Activated naive CD4-positive, alpha-beta T cell treated with anti-CD3 and anti-CD28 coated beads, Interleukin-2, amount 50 U/mL, for 72 hours (primary cell): Measurements from ENCODE around the gene TRIM40. TPM values are rescaled to one million over a fixed set of nuclear protein-coding genes. Genes with fewer than 3 reads are reported as not detected.
A peak's percentile ranks its signal among the peaks of the same experiment; 100 is the strongest.

Source experiments
- ATAC-seq, 2 donors: fragments of 150-1000 bp; cut with Tn5 transposase; 2 replicates each; pipeline ENCODE4 v1.10.0; 2021; ENCODE audit warnings: mild to moderate bottlenecking in 2 of 2, moderate library complexity in 2 of 2
- DNase-seq, 2 donors: peaks; one replicate each; pipeline ENCODE4 v3.0.0; 2021 to 2022; ENCODE audit warnings: low spot score in 2 of 2
- H3K27ac Mint-ChIP-seq, 2 donors: one replicate each; pipeline ENCODE4 v1.8.0; 2022; ENCODE audit warnings: mild to moderate bottlenecking in 2 of 2, mixed read lengths in 2 of 2
- H3K36me3 Mint-ChIP-seq, 2 donors: one replicate each; pipeline ENCODE4 v1.8.0; 2022; ENCODE audit warnings: mixed read lengths in 2 of 2
- H3K9me3 Mint-ChIP-seq, 2 donors: one replicate each; pipeline ENCODE4 v1.8.0; 2022; ENCODE audit warnings: mixed read lengths in 2 of 2
- total RNA-seq, 2 donors: library from RNA; stranded (reverse); gene quantifications; one replicate each; pipeline ENCODE4 v1.2.3, GENCODE V29; 2022

TRIM40 gene
- total RNA-seq, 2 donors from 2014 or later: 0.12 TPM; not detected in 1

DNA sequence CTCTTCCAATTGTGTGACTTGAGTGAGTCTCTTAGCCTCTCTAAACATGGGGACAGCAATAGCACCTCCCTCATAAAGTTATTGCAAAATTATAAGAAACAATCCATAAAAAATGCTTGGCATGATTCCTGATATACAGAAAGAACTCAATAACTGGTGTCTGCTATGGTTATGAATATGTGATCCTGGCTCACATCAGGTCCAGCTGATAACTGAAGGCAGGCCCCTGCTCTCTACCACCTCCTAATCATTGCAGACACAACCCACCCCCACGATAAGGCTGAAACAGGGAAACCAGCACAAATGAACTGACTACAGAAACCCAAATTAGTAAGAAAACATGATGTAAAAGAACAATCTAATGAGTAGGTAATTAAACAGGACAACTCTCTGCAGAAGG, 32.8 kb downstream of the TRIM40 start:
- ATAC-seq (no peak), DNase-seq (no peak)
- peaks cover 0 to 8% of the 10 kb centered on the region in 2 donors for H3K36me3 Mint-ChIP-seq
- no peaks in the 10 kb centered on the region for H3K9me3 Mint-ChIP-seq
- H3K27ac Mint-ChIP-seq: no peak overlapping the region

DNA sequence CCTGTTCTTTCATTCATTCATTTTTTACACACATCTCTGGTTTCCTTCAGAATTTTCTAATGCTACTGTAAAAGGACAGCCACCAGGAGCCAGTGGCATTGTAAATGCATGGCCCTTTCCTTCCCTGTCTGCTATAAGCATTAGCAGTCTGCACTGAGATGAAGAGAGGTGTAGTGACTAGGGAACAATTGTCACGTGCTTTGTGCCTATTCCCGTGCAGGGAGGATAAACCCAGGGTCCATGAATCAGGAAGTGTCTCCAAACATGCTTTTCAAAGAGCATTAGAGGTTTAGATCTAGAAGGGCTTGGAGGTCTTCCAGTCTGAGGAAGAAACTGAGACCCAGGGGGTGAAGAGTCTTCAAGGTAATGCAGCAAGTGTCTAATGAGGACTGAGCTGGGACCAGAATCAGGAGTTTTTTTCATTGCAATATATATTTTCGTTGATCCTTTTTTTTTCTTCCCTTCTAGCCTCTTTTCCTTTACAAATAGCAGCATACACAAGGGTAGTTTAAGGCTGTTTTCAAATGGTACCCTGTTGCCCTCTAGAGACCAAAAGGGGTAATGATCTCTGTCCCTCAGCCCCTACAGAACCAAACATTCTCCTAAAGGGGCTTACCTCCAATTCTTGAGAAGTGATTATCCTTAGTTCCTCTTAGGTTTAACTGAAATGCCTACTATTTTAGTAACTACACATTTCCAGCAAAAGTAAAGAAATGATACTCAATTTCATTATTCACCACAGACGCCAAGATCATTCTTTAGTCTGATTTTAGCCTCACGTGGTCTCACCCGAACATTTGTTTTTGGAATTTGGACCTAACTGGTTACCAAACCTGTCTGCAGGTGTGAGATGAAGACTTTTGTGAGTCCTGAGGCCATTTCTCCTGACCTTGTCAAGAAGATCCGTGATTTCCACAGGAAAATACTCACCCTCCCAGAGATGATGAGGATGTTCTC, 34.0 kb downstream of the TRIM40 start:
- DNase-seq (peak in 1 of 2 donors; percentile 33), ATAC-seq (peak; percentile 68 to 83)
- Mint-ChIP-seq H3K9me3 (no peaks in the 10 kb centered on the region), H3K36me3 (peaks cover 0 to 8% of the 10 kb centered on the region in 2 donors), H3K27ac (no peak overlapping the region)

- Mint-ChIP-seq H3K36me3 (peaks cover 0 to 2% of the 10 kb centered on the region in 2 donors), H3K9me3 (no peaks in the 10 kb centered on the region), H3K27ac (no peak overlapping the region)
- DNase-seq: no peak
- peak in 1 of 2 donors; percentile 30 for ATAC-seq
These were observed 35.9 kb downstream of the TRIM40 start for GRCh38 chr6:30171677-30172471.

- H3K27ac Mint-ChIP-seq: no peak overlapping the region
- no peak for ATAC-seq
- H3K36me3 Mint-ChIP-seq: no peaks in the 10 kb centered on the region
- DNase-seq: no peak
- H3K9me3 Mint-ChIP-seq: no peaks in the 10 kb centered on the region
These were observed 36.7 kb downstream of the TRIM40 start for GRCh38 chr6:30172681-30173080.

DNA sequence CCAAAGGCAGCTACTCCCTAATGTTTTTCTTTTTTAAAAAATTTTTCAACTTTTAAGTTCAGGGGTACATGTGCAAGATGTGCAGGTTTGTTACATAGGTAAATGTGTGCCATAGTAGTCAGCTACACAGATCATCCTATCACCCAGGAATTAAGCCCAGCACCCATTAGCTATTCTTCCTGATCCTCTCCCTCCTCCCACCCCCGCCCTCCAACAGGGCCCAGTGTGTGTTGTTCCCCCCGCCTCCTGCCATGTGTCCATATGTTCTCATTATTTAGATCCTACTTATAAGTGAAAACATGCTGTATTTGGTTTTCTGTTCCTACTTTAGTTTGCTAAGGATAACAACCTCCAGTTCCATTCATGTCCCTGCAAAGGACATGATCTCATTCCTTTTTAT, 39.8 kb downstream of the TRIM40 start:
- Mint-ChIP-seq H3K9me3 (no peaks in the 10 kb centered on the region), H3K27ac (no peak overlapping the region), H3K36me3 (peaks cover 0 to 4% of the 10 kb centered on the region in 2 donors)
- no peak for DNase-seq
- ATAC-seq: no peak

- peaks cover 0 to 4% of the 10 kb centered on the region in 2 donors for H3K9me3 Mint-ChIP-seq
- ATAC-seq (no peak), DNase-seq (no peak)
- no peak overlapping the region for H3K27ac Mint-ChIP-seq
- H3K36me3 Mint-ChIP-seq: peaks cover 0 to 4% of the 10 kb centered on the region in 2 donors
These were observed 42.9 kb downstream of the TRIM40 start for GRCh38 chr6:30178837-30179236.

DNA sequence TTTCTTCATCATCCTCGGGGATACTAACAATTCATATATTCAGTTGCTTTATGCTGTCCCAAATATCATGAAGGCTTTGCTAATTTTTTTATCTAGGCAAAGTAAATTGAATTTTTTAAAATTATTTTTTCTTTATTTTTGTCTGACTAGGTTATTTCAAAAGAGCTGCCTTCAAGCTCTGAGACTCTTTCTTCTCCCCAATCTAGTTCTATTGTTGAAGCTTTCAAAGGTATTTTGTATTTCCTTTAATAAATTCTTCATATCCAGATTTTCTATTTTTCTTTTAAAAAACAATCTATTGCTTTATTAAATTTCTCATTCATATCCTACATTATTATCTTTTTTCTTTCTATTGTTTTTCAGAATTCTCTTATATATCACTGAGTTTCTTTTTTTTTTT, 44.2 kb downstream of the TRIM40 start:
- H3K27ac Mint-ChIP-seq: no peak overlapping the region
- H3K36me3 Mint-ChIP-seq: peaks cover 4 to 6% of the 10 kb centered on the region in 2 donors
- H3K9me3 Mint-ChIP-seq: peaks cover 0 to 4% of the 10 kb centered on the region in 2 donors
- DNase-seq (no peak), ATAC-seq (no peak)

DNA sequence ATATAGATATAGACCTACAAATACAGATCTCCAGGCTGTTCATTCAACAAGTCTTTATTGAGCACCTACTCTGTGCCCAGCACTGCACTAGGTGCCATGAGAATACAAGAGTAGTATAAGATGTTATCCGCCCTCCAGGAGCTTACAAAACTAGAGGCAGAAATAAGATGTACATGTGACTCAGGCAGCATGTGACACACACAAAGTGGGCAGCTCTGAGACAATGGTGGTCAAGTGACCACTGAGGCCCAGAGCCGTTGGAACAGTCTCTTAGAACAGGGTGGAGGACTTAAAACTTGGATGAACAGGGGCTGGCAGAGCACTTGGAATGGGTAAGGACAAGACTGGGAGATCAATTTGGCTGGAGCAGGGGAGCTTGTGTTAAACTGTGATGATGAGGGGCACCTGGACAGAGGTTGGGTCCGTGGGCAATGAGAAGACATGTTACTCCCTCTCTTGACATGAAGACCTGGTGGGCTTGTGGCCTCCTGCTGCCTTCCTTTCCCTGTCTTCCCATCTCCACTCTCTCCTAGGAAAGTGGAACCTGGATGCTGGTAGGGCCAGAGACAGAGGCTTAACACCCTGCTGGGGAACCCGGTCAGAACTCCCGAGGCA, 48.6 kb downstream of the TRIM40 start:
- Mint-ChIP-seq H3K9me3 (peaks cover 0 to 4% of the 10 kb centered on the region in 2 donors), H3K36me3 (peaks cover 3 to 11% of the 10 kb centered on the region in 2 donors), H3K27ac (peak overlapping the region; percentile 5 to 56)
- DNase-seq (no peak), ATAC-seq (peak in 1 of 2 donors; percentile 28)

GRCh38 chr6:30185846-30186484, 50.0 kb downstream of the TRIM40 start:
- Mint-ChIP-seq H3K9me3 (peaks cover 0 to 3% of the 10 kb centered on the region in 2 donors), H3K36me3 (peaks cover 7 to 11% of the 10 kb centered on the region in 2 donors), H3K27ac (no peak overlapping the region)
- DNase-seq (no peak), ATAC-seq (no peak)

GRCh38 chr6:30188541-30188940, 52.6 kb downstream of the TRIM40 start:
- DNase-seq (no peak), ATAC-seq (no peak)
- Mint-ChIP-seq H3K9me3 (no peaks in the 10 kb centered on the region), H3K27ac (peak overlapping the region in 1 of 2 donors; percentile 52), H3K36me3 (peaks cover 7 to 11% of the 10 kb centered on the region in 2 donors)

- peaks cover 6 to 7% of the 10 kb centered on the region in 2 donors for H3K36me3 Mint-ChIP-seq
- H3K27ac Mint-ChIP-seq: peak overlapping the region in 1 of 2 donors; percentile 93
- ATAC-seq (no peak), DNase-seq (no peak)
- no peaks in the 10 kb centered on the region for H3K9me3 Mint-ChIP-seq
These were observed 56.1 kb downstream of the TRIM40 start for GRCh38 chr6:30192076-30192475.

- peaks cover 0 to 2% of the 10 kb centered on the region in 2 donors for H3K36me3 Mint-ChIP-seq
- peak; percentile 22 to 46 for ATAC-seq
- peak overlapping the region; percentile 36 to 73 for H3K27ac Mint-ChIP-seq
- DNase-seq: no peak
- no peaks in the 10 kb centered on the region for H3K9me3 Mint-ChIP-seq
These were observed 59.1 kb downstream of the TRIM40 start for GRCh38 chr6:30194797-30195690.

GRCh38 chr6:30195951-30196350, 60.0 kb downstream of the TRIM40 start:
- DNase-seq (no peak), ATAC-seq (no peak)
- Mint-ChIP-seq H3K36me3 (no peaks in the 10 kb centered on the region), H3K27ac (peak overlapping the region; percentile 36 to 47), H3K9me3 (no peaks in the 10 kb centered on the region)

GRCh38 chr6:30196376-30196775, 60.4 kb downstream of the TRIM40 start:
- DNase-seq: no peak
- H3K36me3 Mint-ChIP-seq: no peaks in the 10 kb centered on the region
- ATAC-seq: no peak
- no peaks in the 10 kb centered on the region for H3K9me3 Mint-ChIP-seq
- H3K27ac Mint-ChIP-seq: no peak overlapping the region
